ENCODE data around the gene CYP4F3. TPM values are rescaled to one million over a fixed set of nuclear protein-coding genes. Genes with fewer than 3 reads are reported as not detected.
A peak's percentile ranks its signal among the peaks of the same experiment; 100 is the strongest.

The CYP4F3 gene
- total RNA-seq, 4 donors from 2014 or later, result 0.06 to 0.66 TPM; not detected in 2

DNA sequence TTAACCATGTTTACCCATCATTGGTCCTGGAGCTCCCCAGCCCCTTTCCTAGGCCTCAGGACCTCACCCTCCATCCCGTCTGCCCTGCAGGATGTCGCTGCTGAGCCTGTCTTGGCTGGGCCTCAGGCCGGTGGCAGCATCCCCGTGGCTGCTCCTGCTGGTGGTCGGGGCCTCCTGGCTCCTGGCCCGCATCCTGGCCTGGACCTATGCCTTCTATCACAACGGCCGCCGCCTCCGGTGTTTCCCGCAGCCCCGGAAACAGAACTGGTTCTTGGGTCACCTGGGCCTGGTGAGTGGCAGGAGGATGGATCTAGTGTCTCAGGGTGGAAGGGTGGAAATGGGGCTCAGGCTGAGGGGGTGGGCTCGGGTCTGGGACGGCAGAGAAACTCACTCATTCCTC lies 25.2 kb upstream of the CYP4F3 start:
- Histone ChIP-seq H3K27me3 (peaks cover 0 to 45% (median 0%) of the 10 kb centered on the region in 4 donors), H3K4me3 (no peak overlapping the region), H3K9me3 (no peaks in the 10 kb centered on the region), H3K27ac (replicated peaks in 1 of 4) (no peak overlapping the region), H3K36me3 (no peaks in the 10 kb centered on the region), H3K4me1 (no peaks in the 10 kb centered on the region)
- peak; percentile 64 for DNase-seq (ENCODE audit: extremely low spot score)
- TF ChIP-seq POLR2AphosphoS5 (IDR thresholded peaks at IDR 0.05) (no peak), POLR2A (IDR thresholded peaks at IDR 0.05; ENCODE audit: low read depth) (no peak), EP300 (IDR thresholded peaks at IDR 0.05) (no peak)
- TF ChIP-seq, protein P1, sequence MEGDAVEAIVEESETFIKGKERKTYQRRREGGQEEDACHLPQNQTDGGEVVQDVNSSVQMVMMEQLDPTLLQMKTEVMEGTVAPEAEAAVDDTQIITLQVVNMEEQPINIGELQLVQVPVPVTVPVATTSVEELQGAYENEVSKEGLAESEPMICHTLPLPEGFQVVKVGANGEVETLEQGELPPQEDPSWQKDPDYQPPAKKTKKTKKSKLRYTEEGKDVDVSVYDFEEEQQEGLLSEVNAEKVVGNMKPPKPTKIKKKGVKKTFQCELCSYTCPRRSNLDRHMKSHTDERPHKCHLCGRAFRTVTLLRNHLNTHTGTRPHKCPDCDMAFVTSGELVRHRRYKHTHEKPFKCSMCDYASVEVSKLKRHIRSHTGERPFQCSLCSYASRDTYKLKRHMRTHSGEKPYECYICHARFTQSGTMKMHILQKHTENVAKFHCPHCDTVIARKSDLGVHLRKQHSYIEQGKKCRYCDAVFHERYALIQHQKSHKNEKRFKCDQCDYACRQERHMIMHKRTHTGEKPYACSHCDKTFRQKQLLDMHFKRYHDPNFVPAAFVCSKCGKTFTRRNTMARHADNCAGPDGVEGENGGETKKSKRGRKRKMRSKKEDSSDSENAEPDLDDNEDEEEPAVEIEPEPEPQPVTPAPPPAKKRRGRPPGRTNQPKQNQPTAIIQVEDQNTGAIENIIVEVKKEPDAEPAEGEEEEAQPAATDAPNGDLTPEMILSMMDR (IDR thresholded peaks at IDR 0.05), result no peak
- intact Hi-C loops (cut with DNase I), result no loop called here
- WGBS, result 69% methylated on average over 14 of the region's 14 CpGs

DNA sequence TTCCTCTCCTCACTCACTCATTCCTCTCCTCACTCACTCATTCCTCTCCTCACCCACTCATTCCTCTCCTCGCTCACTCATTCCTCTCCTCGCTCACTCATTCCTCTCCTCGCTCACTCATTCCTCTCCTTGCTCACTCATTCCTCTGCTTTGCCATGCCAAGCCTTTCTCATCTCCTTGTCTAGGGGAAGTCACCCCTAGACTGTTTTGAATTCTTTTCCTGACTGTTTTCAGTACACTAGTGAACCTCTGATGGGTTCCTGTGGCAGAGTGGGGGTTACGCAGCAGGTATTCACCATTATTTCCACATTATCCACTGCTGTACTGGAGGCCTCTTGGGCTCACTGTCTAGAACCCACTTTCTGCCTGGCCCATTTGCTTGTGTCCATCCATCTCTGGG lies 24.5 kb upstream of the CYP4F3 start:
- Histone ChIP-seq H3K9me3 (no peaks in the 10 kb centered on the region), H3K4me3 (no peak overlapping the region), H3K4me1 (no peaks in the 10 kb centered on the region), H3K27me3 (peaks cover 0 to 45% (median 0%) of the 10 kb centered on the region in 4 donors), H3K36me3 (no peaks in the 10 kb centered on the region), H3K27ac (replicated peaks in 1 of 4) (no peak overlapping the region)
- TF ChIP-seq POLR2AphosphoS5 (IDR thresholded peaks at IDR 0.05) (no peak), EP300 (IDR thresholded peaks at IDR 0.05) (no peak)
- TF ChIP-seq, protein P1 (IDR thresholded peaks at IDR 0.05), result no peak
- WGBS, result 78% methylated on average over 4 of the region's 4 CpGs
- DNase-seq (ENCODE audit: extremely low spot score), result peak; percentile 47
- intact Hi-C loops (cut with DNase I), result no loop called here

DNA sequence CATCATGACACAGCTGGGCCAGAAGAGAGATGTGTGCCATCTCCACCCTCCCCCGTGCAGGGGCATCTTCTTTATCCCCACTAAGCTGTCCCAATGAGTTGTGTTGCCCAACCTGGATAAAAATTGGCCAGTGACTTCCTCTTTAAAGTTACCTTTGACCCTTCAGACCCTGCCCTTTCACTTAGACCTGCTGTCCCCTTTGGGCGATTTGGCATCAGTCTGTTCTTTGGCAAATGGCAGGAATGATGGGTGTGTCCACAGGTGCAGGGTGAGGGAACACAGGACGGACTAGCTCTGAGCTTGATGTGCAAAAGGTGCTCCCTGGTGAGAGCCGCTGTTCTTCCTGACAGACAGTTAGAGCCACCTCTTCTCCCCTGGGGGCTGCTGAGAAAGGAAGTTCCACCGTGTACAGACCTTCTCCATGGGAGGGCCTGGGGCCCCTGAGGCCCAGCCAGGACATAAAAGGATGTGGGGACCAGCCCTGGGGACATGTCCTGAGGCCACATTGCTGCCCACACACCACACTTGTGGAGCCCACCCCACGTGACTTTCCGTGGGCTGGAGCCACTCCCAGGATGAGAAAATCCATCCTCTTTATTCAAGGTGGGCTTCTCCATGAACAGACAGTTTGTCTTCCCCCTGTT lies 23.9 kb upstream of the CYP4F3 start:
- Histone ChIP-seq H3K9me3 (no peaks in the 10 kb centered on the region), H3K4me1 (no peaks in the 10 kb centered on the region), H3K27me3 (peaks cover 0 to 49% (median 0%) of the 10 kb centered on the region in 4 donors), H3K27ac (replicated peaks in 1 of 4) (no peak overlapping the region), H3K4me3 (no peak overlapping the region), H3K36me3 (no peaks in the 10 kb centered on the region)
- intact Hi-C loops (cut with DNase I), result no loop called here
- DNase-seq (ENCODE audit: extremely low spot score), result peak; percentile 74
- TF ChIP-seq, protein P1 (IDR thresholded peaks at IDR 0.05), result no peak
- TF ChIP-seq POLR2A (IDR thresholded peaks at IDR 0.05; ENCODE audit: low read depth) (no peak), POLR2AphosphoS5 (IDR thresholded peaks at IDR 0.05) (no peak), EP300 (IDR thresholded peaks at IDR 0.05) (no peak)
- WGBS, result 65% methylated on average over 5 of the region's 7 CpGs

DNA sequence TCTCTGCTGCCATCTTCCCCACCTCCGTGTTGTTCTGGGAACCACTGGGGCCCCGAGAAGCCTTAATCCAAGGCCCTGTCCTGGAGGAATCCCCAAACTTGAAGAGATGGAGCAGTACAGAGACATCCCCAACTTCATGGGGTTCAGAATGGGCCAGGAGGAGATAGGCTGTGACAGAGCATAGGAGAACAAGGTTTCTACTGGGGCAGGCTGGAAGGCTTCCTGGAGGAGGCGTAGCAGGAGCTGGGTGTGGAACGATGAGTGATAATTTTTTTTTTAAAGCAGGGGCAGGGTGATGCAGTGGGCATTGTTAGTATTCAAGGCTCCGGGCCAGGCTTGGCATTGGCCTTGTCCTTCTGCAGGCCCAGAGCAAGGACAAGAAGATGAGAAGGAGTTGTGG lies 22.4 kb upstream of the CYP4F3 start:
- H3K36me3 ChIP-seq, result no peaks in the 10 kb centered on the region
- H3K27ac ChIP-seq (replicated peaks in 1 of 4), result no peak overlapping the region
- TF ChIP-seq EP300 (IDR thresholded peaks at IDR 0.05), result no peak
- intact Hi-C loops (cut with DNase I), result no loop called here
- no peaks in the 10 kb centered on the region for H3K9me3 ChIP-seq
- no peak overlapping the region for H3K4me3 ChIP-seq
- WGBS, result 90% methylated on average over 4 of the region's 5 CpGs
- DNase-seq (ENCODE audit: extremely low spot score), result no peak
- no peaks in the 10 kb centered on the region for H3K4me1 ChIP-seq
- H3K27me3 ChIP-seq, result peaks cover 0 to 62% (median 0%) of the 10 kb centered on the region in 4 donors

DNA sequence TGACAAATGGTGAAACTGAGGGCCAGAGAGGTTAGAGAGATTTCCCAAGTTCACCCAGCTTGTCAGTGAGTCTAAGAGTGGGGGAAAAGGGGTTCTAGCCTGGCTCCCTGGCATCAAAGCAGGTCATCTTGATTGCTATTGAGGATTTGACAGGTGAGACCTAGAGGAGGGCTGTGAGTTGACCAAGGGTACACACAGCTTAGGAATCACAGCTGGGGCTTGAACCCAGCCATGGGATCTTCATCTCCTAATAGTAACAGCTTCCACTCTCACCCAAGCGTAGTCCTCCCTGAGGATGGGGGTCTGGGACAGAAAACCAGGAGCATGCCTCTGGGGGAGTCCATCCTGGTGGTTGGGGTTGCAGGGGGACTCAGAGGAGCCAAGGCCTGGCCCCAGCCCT lies 18.9 kb upstream of the CYP4F3 start:
- intact Hi-C loops (cut with DNase I), result no loop called here
- Histone ChIP-seq H3K27me3 (peaks cover 0 to 73% (median 0%) of the 10 kb centered on the region in 4 donors), H3K4me3 (no peak overlapping the region), H3K9me3 (no peaks in the 10 kb centered on the region), H3K36me3 (no peaks in the 10 kb centered on the region), H3K27ac (replicated peaks in 1 of 4) (no peak overlapping the region), H3K4me1 (no peaks in the 10 kb centered on the region)
- peak; percentile 82 for DNase-seq (ENCODE audit: extremely low spot score)
- no CpG with 5 or more reads among the region's 1 CpG for WGBS
- TF ChIP-seq POLR2AphosphoS5 (IDR thresholded peaks at IDR 0.05) (no peak), POLR2A (IDR thresholded peaks at IDR 0.05; ENCODE audit: low read depth) (no peak), EP300 (IDR thresholded peaks at IDR 0.05) (no peak)
- TF ChIP-seq, protein P1 (IDR thresholded peaks at IDR 0.05), result no peak

All from esophagus muscularis mucosa (tissue), 4 donors.